ENCODE data around the gene SPANXN2. TPM values are rescaled to one million over a fixed set of nuclear protein-coding genes. Genes with fewer than 3 reads are reported as not detected.
"Not testable (repeated sequence)": the region's sequence is repeated elsewhere in the genome, so short reads cannot be mapped to it uniquely, and the experiment has no call there.

SPANXN2 gene
- not detected in 2 replicates for total RNA-seq (2014; rRNA removed)
- not detected for polyA plus RNA-seq (2012)

GRCh38 chrX:143720652-143721051, at the start of gene SPANXN2:
Gene SPANXN2 (minus strand): TSS chrX:143720752. CDS start chrX:143720668, 84 bp downstream.
- not testable (repeated sequence) for DNase-seq (ENCODE audit: low read depth)

- no peak for DNase-seq (ENCODE audit: low read depth)
Observed at GRCh38 chrX:143768976-143769375, 48.4 kb upstream of the SPANXN2 start.

GRCh38 chrX:143767789-143768188, 47.2 kb upstream of the SPANXN2 start:
- DNase-seq (ENCODE audit: low read depth), result not testable (repeated sequence)

GRCh38 chrX:143757887-143758286, 37.3 kb upstream of the SPANXN2 start:
- DNase-seq (ENCODE audit: low read depth), result no peak

- DNase-seq (ENCODE audit: low read depth), result no peak
Observed at GRCh38 chrX:143757375-143757774, 36.8 kb upstream of the SPANXN2 start.

- DNase-seq (ENCODE audit: low read depth), result no peak
Observed at GRCh38 chrX:143754183-143754582, 33.6 kb upstream of the SPANXN2 start.

- DNase-seq (ENCODE audit: low read depth), result no peak
Observed at GRCh38 chrX:143733866-143734265, 13.3 kb upstream of the SPANXN2 start.

- DNase-seq (ENCODE audit: low read depth), result no peak
Observed at GRCh38 chrX:143726296-143726695, 5.7 kb upstream of the SPANXN2 start.

- no peak for DNase-seq (ENCODE audit: low read depth)
Observed at GRCh38 chrX:143701460-143701859, 19.1 kb downstream of the SPANXN2 start.

- no peak for DNase-seq (ENCODE audit: low read depth)
Observed at GRCh38 chrX:143694885-143695284, 25.7 kb downstream of the SPANXN2 start.

GRCh38 chrX:143683486-143683885, 37.1 kb downstream of the SPANXN2 start:
- DNase-seq (ENCODE audit: low read depth), result no peak

GRCh38 chrX:143674926-143675325, 45.6 kb downstream of the SPANXN2 start:
- no peak for DNase-seq (ENCODE audit: low read depth)

- peak; percentile 16 for DNase-seq (ENCODE audit: low read depth)
Observed at GRCh38 chrX:143669395-143669794, 51.2 kb downstream of the SPANXN2 start.

- peak; percentile 10 for DNase-seq (ENCODE audit: low read depth)
Observed at GRCh38 chrX:143664302-143664701, 56.2 kb downstream of the SPANXN2 start.

- no peak for DNase-seq (ENCODE audit: low read depth)
Observed at GRCh38 chrX:143663755-143664154, 56.8 kb downstream of the SPANXN2 start.

Other genes starting within 250 kb of the SPANXN2 start
- not detected in 2 replicates for gene SPANXN3, start 203.3 kb downstream of the SPANXN2 start, total RNA-seq (2014; rRNA removed)
- 3.0 and 5.6 TPM in 2 replicates for gene SLITRK4, start 84.7 kb downstream of the SPANXN2 start, total RNA-seq (2014; rRNA removed)
- not detected in 2 replicates for gene UBE2NL, start 163.3 kb upstream of the SPANXN2 start, total RNA-seq (2014; rRNA removed)

Data from LHCN-M2 (cell line).